GM21515 (cell line): ENCODE measurements around the gene CLDN5.

Source experiments
- ATAC-seq: cut with Tn5 transposase; IDR thresholded peaks from one replicate; pipeline ENCODE4 v1.9.1; 2021; ENCODE audit not compliant: unreplicated experiment

Gene CLDN5

GRCh38 chr22:19506212-19506611 is 18.0 kb downstream of the CLDN5 start:
- ATAC-seq: no peak

GRCh38 chr22:19505735-19506126 is 18.5 kb downstream of the CLDN5 start:
- no peak for ATAC-seq

GRCh38 chr22:19504900-19505734 is 19.1 kb downstream of the CLDN5 start:
- ATAC-seq: no peak

GRCh38 chr22:19503869-19504268 is 20.3 kb downstream of the CLDN5 start:
- no peak for ATAC-seq

- ATAC-seq: no peak
These were observed 20.8 kb downstream of the CLDN5 start for GRCh38 chr22:19503367-19503766.

- ATAC-seq: no peak
These were observed 22.2 kb downstream of the CLDN5 start for GRCh38 chr22:19501897-19502447.

GRCh38 chr22:19499880-19500242 is 24.3 kb downstream of the CLDN5 start:
- ATAC-seq: no peak

GRCh38 chr22:19499236-19499879 is 24.9 kb downstream of the CLDN5 start:
- ATAC-seq: no peak

GRCh38 chr22:19498866-19499190 is 25.4 kb downstream of the CLDN5 start:
- ATAC-seq: no peak

GRCh38 chr22:19498154-19498865 is 25.9 kb downstream of the CLDN5 start:
- no peak for ATAC-seq

GRCh38 chr22:19497245-19497644 is 27.0 kb downstream of the CLDN5 start:
- no peak for ATAC-seq

- ATAC-seq: no peak
These were observed 27.9 kb downstream of the CLDN5 start for GRCh38 chr22:19496324-19496630.

GRCh38 chr22:19495562-19496323 is 28.5 kb downstream of the CLDN5 start:
- ATAC-seq: no peak

- no peak for ATAC-seq
These were observed 29.5 kb downstream of the CLDN5 start for GRCh38 chr22:19494676-19495173.

- no peak for ATAC-seq
These were observed 30.1 kb downstream of the CLDN5 start for GRCh38 chr22:19494001-19494560.

- no peak for ATAC-seq
These were observed 31.6 kb downstream of the CLDN5 start for GRCh38 chr22:19492504-19493174.

GRCh38 chr22:19490628-19491230 is 33.5 kb downstream of the CLDN5 start:
- ATAC-seq: no peak

- no peak for ATAC-seq
These were observed 35.0 kb downstream of the CLDN5 start for GRCh38 chr22:19488884-19489843.

GRCh38 chr22:19488285-19488684 is 35.9 kb downstream of the CLDN5 start:
- ATAC-seq: no peak
